Adrenal gland (tissue), 12 donors: ENCODE results near the gene MGAT2. TPM values are rescaled to one million over a fixed set of nuclear protein-coding genes. Genes with fewer than 3 reads are reported as not detected.

Source experiments
- DNase-seq, 7 donors: peaks; one replicate each; pipeline ENCODE4 v3.0.0-alpha.2; 2019 to 2020
- H3K27ac ChIP-seq, 5 donors: fragments of 200-600 bp; sonication (generic) in 4 of 5; 1 replicate in 3 of 5; 2 replicates in 2 of 5; pipeline versions ENCODE4 v1.5.1 to v1.8.0; 2016 to 2020; ENCODE audit warnings: mild to moderate bottlenecking in 1 of 5
- H3K27me3 ChIP-seq: fragments of 200-600 bp; 2 replicates; pipeline ENCODE4 v1.8.0; 2021
- H3K36me3 ChIP-seq, 2 donors: fragments of 200-600 bp; replicated peaks in 1 of 2; 1 replicate in 1 of 2; 2 replicates in 1 of 2; pipeline versions ENCODE4 v1.5.1 to v1.8.0; 2018 to 2022
- H3K4me1 ChIP-seq, 2 donors: fragments of 200-600 bp; replicated peaks in 1 of 2; 1 replicate in 1 of 2; 2 replicates in 1 of 2; pipeline versions ENCODE4 v1.5.1 to v1.8.0; 2018 to 2021
- H3K4me3 ChIP-seq, 4 donors: fragments of 200-600 bp; sonication (generic) in 3 of 4; one replicate each; pipeline ENCODE4 v1.5.1; 2016 to 2018
- H3K9me3 ChIP-seq, 3 donors: fragments of 200-600 bp; sonication (generic) in 1 of 3; replicated peaks in 1 of 3; 1 replicate in 2 of 3; 2 replicates in 1 of 3; pipeline versions ENCODE4 v1.5.1 to v1.8.0; 2016 to 2021
- POLR2A ChIP-seq, 2 donors: fragments of 450-650 bp; IDR thresholded peaks; one replicate each; pipeline ENCODE4 v1.6.1; 2017; ENCODE audit warnings: antibody characterized with exemption in 2 of 2, mild to moderate bottlenecking in 2 of 2, moderate library complexity in 1 of 2
- WGBS, 4 donors: extraction: QIAGEN DNeasy Blood & Tissue Kit in 2 of 4; methylation state at CpG; one replicate each; pipeline versions ENCODE4 v1.1.5 to v1.1.7; 2013 to 2017; 5-methylcytosine and 5-hydroxymethylcytosine counted together
- intact Hi-C, 2 donors: fragments of 100-400 bp; cut with DNase I; formaldehyde crosslinking; loops; one replicate each; pipeline versions ENCODE4 v1.14.1 to v1.15.0; 2022 to 2023
- polyA plus RNA-seq, 3 donors: library from polyadenylated mRNA; stranded (reverse); fragments of 200-250 nt in 2 of 3; fragments of 350-450 nt in 1 of 3; fragmentation: Illumina TruSeq in 1 of 3; extraction: RNeasy Lipid Tissue Mini Kit (QIAGEN cat#74804) in 1 of 3; gene quantifications; one replicate each; pipeline ENCODE4 v1.2.3, GENCODE V29; 2013 to 2014
- total RNA-seq, 9 donors: library from RNA; depleted of rRNA in 4 of 9; stranded (reverse); fragments of >200 nt in 4 of 9; fragments of 120-200 nt in 1 of 9; fragmentation: NEBNext Ultra II Directional in 1 of 9; extraction: Animal tissue kit (Norgen Biotek cat#: 25700) in 1 of 9; gene quantifications; one replicate each; pipeline versions ENCODE4 v1.1.0 to v1.2.4, GENCODE V29; 2013 to 2023
- TF ChIP-seq, protein P1 (sequence below), 6 experiments: fragments of 450-650 bp in 4 of 6; fragments of 200-600 bp in 2 of 6; sonication (generic) in 1 of 6; IDR thresholded peaks; 1 replicate in 5 of 6; 2 replicates in 1 of 6; pipeline versions ENCODE4 v1.5.1 to v1.8.0; 2016 to 2021; ENCODE audit warnings: antibody characterized with exemption in 6 of 6, mild to moderate bottlenecking in 2 of 6, moderate library complexity in 1 of 6
- donor health status: healthy with polysubstance abuse.
- donor health status: Bipolar disorder and iron deficiency.
- donor health status: DM: yes; HTN: yes; CAD: no.
- donor health status: DM: no; HTN: no; CAD: no.
- donor health status: DM: no; HTN: no; CAD: no.
- donor health status: DM: yes; HTN: yes; CAD: no.

Gene MGAT2
- total and polyA plus RNA-seq, 12 donors: 10.3 to 87.8 (median 48.7) TPM

DNA sequence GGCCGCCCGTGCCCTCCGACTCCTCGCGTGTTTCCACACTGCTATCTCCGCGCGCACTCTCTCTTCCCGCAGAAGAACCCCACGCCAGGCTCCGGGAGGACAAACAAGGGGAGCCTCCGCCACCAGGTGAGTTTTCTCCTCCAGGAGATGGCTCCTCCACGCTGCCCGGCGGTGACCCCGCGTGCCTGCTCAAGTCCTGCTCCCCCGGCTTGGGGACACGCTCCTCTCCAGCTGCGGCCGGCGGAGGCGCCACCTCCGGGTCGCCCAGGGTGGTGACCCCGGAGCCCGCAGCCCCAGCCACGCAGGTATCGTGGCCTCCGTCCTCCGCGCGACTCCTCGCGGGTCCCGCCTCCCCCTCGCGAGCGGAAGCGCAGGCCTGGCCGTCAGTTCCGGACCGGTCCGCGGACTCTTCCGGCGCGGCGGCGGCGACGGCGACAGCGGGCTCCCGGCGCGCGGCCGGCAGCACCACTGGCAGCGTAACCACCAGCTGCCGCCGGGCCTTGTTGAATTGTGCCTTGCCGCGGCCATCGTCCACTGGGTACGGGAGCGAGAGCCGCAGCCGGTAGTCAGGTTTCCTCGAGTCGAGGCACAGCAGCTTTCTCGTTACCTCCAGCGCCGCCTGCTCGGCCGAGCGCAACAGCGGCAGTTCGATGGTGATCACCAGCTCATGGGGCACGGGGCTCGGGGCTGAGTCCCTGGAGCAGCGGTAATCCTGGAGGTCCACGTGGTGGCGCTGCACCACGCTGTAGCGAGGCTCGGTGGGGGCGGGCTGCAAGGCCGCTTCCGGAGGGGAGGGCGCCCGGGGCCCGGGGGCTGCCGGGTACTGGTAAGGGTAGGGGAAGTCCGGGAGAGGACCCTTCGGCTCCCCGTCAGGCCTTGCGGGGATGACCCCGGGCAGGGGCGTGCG, 13.3 kb downstream of the MGAT2 start:
- TF ChIP-seq, protein P1, sequence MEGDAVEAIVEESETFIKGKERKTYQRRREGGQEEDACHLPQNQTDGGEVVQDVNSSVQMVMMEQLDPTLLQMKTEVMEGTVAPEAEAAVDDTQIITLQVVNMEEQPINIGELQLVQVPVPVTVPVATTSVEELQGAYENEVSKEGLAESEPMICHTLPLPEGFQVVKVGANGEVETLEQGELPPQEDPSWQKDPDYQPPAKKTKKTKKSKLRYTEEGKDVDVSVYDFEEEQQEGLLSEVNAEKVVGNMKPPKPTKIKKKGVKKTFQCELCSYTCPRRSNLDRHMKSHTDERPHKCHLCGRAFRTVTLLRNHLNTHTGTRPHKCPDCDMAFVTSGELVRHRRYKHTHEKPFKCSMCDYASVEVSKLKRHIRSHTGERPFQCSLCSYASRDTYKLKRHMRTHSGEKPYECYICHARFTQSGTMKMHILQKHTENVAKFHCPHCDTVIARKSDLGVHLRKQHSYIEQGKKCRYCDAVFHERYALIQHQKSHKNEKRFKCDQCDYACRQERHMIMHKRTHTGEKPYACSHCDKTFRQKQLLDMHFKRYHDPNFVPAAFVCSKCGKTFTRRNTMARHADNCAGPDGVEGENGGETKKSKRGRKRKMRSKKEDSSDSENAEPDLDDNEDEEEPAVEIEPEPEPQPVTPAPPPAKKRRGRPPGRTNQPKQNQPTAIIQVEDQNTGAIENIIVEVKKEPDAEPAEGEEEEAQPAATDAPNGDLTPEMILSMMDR (IDR thresholded peaks at IDR 0.05): peak; percentile 48 to 81 (median 76)
- peak; percentile 88 to 89 for TF ChIP-seq POLR2A (IDR thresholded peaks at IDR 0.05)
- Histone ChIP-seq H3K27me3 (no peaks in the 10 kb centered on the region), H3K36me3 (peaks cover 0 to 5% of the 10 kb centered on the region in 2 donors), H3K27ac (peak overlapping the region; percentile 73 to 99 (median 98)), H3K4me1 (peaks cover 24 to 33% of the 10 kb centered on the region in 2 donors), H3K9me3 (no peaks in the 10 kb centered on the region), H3K4me3 (peak overlapping the region; percentile 43 to 91 (median 87))
- peak; percentile 92 to 95 (median 93) for DNase-seq
- intact Hi-C loops: loop anchor here in 1 of 2 donors (10.0 kb wide), 1 partner anchor 131 kb away; the partner anchor contains the start of gene KLHDC2
- WGBS, 4 donors: 0% methylated on average over 16 to 101 of the region's 101 CpGs

DNA sequence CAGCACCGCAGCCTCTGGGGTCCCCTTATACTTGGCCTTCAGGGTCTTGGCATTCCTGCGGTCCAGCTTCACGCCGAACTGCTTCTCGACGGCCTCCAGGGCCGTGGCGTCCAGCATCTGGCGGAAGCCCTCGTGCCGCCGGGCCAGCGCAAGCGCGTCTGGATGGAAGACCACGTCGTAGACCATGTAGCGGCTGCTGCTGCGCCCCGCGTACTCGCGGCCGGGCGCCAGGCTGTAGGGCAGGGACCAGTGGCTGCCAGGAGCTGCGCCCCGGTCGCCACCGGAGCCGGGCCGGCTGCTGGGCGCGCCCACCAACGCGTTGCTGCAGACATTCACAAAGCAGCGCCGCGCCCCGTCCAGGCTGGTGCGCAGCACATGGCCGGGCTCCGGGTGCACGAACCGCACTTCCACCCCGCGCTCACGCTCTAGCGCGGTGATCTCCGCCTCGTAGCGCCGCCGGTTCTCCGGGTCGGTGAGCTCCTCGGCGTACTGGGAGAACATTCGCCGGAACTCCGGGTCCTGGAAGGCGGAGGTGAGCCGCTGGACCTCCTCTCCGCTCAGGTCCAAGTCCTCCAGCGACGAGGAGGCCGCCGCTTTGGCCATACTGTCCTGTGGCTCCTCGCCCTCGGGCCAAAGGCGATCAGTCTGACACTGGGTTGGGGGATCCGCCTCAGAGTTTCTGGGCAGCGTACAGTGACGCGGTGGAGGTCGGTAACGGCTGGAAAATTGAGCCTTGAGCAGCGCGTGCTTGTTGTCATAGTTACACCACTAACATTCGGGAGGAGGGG, 14.1 kb downstream of the MGAT2 start, which contains the start of gene DNAAF2:
DNAAF2 (minus strand) TSS at position 698 of the 788 bp plus-strand sequence; CDS start at position 603, 95 bp downstream.
- TF ChIP-seq, protein P1 (IDR thresholded peaks at IDR 0.05): no peak
- TF ChIP-seq POLR2A (IDR thresholded peaks at IDR 0.05): peak; percentile 34 to 57
- H3K9me3 ChIP-seq: no peaks in the 10 kb centered on the region
- H3K27ac ChIP-seq: peak within 1 kb of the TSS; percentile 73 to 99 (median 98)
- H3K27me3 ChIP-seq: no peaks in the 10 kb centered on the region
- peaks cover 0 to 5% of the 10 kb centered on the region in 2 donors for H3K36me3 ChIP-seq
- peaks cover 24 to 33% of the 10 kb centered on the region in 2 donors for H3K4me1 ChIP-seq
- 0 to 4% (median 0%) methylated on average over 5 to 80 of the region's 80 CpGs for WGBS, 4 donors
- intact Hi-C loops: loop anchor here (5.0 to 10.0 kb wide), 2 partner anchors 130 to 133 kb away; partner anchors contain the start of gene KLHDC2 (in 2 of the 2)
- peak; percentile 77 to 89 (median 81) for DNase-seq
- peak within 1 kb of the TSS; percentile 43 to 91 (median 87) for H3K4me3 ChIP-seq

DNA sequence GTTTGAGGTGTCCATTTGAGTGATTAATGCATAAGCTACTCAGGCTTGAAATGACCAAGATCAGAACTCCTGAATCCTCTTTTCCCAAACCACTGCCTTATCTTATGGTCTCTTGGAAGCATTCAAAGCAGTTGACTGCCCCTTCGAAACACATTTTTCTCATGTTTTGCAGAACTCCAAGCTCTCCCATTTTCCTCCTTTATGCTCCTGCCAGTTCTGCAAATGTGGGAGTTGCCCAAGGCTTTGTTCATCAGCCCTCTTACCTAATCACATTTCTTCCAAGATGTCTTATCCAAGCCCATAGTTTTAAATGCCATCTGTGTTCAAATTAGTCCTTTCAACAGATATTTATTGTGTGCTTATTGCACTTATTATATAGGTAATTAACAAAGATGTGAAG, 16.3 kb downstream of the MGAT2 start:
- WGBS, 4 donors: 89 to 100% (median 94%) methylated on average over 1 of the region's 1 CpG
- Histone ChIP-seq H3K27ac (no peak overlapping the region), H3K9me3 (no peaks in the 10 kb centered on the region), H3K4me1 (peaks cover 32 to 37% of the 10 kb centered on the region in 2 donors), H3K4me3 (no peak overlapping the region), H3K27me3 (no peaks in the 10 kb centered on the region), H3K36me3 (peaks cover 0 to 5% of the 10 kb centered on the region in 2 donors)
- intact Hi-C loops: loop anchor here (5.0 to 10.0 kb wide), 2 partner anchors 128 to 130 kb away; partner anchors contain the start of gene KLHDC2 (in 2 of the 2)
- no peak for DNase-seq
- no peak for TF ChIP-seq POLR2A (IDR thresholded peaks at IDR 0.05)
- TF ChIP-seq, protein P1 (IDR thresholded peaks at IDR 0.05): no peak
